G401.6 (cell line): ENCODE results near the gene SHISA6.
"Not testable (repeated sequence)": the region's sequence is repeated elsewhere in the genome, so short reads cannot be mapped to it uniquely, and the experiment has no call there.

ENCODE experiments used
- FAIRE-seq: peaks from 2 replicates; lab custom pipeline; 2012; peaks lifted over from hg19 to GRCh38; lab: Jason Lieb, UNC

Gene SHISA6

DNA sequence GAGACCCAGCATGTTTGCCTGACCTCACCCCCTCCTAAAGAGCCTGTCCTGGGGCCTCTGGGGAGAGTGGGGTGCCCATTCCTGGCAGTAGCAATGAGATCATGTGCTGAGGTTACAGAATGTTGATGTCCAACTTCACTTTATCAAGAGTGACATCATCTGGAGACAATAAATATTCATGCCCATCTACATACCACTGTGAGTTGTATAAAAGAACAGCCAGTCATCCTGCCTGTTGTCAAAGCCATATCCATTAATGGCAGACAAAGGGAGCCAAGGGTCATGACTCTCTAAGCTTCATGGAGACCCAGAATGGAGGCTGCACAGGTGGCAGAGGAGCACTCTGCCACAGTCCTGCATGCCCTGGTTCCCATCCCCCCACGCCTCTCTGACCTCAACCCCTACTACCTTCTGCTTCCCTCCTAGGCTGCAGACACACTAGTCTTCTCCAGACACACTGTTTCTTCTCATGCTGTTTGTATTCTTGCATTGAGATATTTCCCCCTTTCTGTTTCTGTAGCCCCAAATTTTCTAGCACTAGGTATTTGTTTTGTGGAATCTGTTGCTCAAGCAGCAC lies 27.1 kb downstream of the SHISA6 start:
- FAIRE-seq = no peak

DNA sequence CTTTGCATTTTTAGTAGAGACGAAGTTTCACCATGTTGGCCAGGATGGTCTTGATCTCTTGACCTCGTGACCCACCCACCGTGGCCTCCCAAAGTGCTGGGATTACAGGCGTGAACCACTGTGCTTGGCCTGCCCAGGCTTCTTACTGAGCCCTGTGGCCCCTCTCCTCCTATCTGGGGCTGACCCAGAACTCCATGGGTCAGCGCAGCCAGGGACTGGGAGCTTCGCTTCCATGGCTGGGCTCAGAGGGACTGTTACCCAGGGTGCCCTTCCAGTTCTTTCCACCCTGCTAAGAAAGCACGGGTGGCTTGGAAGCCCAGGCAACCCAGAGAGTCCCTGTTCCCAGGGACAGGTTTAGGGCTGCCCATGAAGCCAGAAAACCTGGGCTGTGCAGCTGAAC lies 28.2 kb downstream of the SHISA6 start:
- no peak for FAIRE-seq

DNA sequence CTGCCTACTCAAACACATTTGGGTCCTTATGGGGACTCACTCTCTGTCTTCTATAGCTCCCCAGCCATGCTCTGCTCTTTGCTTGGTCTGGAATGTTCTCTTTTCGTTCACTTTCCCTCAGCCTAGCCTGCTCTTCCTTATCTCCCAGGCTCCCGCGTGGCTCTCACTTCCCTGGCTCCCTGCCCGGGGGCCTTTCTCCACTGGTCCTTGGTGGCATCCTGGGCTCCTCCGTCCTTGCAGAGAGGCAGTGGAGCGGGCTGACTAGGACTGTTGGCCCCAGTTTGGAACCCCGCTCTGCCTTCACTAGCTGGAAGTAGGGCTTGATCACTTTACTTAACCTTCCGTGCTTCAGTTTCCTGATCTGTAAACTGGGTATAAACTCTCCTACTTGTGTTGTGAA lies 31.2 kb downstream of the SHISA6 start:
- FAIRE-seq = no peak

DNA sequence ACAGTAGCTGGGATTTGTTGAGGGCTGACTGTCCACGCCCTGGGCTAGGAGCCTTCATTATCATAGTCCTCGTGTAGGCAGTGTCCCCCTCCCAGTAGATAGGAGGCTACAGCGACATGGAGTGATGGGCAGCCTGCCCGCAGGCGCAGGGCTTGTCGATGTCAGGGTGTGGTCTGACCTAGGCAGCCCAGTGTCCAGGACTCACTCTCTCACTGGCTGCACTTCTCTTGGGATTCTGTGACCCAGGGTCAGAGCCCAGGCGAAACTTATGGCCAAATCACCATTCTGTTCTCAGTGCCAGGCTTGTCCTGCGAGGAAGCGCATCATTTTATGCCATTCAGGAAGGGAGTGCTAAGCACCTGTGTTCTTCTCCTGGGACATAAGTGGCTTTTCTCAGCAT lies 32.6 kb downstream of the SHISA6 start:
- FAIRE-seq = no peak

DNA sequence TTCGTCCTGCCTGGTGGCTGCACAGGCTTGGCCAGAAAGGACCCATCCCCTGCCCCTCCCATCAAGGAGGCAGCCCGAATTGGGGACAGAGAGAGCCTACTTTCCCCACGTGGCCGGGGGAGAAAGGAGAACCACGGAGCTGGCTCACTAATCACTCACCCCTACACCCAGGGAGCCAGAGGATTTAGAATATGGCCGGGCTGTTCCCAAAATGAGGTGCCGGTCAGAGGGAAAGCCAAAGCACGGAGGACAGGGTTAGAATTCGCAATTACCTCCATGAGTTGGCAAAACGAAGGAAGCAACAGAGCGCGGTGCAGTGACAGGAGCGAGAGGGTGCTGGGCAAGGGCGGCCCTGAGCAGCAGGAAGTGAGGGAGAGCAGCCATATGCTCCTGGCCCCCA lies 33.1 kb downstream of the SHISA6 start:
- no peak for FAIRE-seq

DNA sequence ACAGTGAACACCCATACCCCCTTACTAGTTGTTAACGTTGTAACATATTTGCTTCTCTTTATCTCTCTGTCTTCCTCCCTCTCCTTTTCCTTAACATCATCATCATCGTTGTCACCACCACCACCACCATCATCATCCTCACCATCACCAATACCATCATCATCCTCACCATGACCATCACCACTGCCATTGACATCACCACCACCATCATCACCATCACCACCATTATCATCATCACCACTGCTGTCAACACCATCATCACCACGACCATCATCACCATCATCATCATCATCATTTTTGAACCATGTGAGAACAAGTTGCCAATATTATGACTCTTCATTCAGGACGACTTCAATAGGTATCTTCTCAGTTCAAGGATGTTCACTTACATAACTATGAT lies 35.5 kb downstream of the SHISA6 start:
- no peak for FAIRE-seq

DNA sequence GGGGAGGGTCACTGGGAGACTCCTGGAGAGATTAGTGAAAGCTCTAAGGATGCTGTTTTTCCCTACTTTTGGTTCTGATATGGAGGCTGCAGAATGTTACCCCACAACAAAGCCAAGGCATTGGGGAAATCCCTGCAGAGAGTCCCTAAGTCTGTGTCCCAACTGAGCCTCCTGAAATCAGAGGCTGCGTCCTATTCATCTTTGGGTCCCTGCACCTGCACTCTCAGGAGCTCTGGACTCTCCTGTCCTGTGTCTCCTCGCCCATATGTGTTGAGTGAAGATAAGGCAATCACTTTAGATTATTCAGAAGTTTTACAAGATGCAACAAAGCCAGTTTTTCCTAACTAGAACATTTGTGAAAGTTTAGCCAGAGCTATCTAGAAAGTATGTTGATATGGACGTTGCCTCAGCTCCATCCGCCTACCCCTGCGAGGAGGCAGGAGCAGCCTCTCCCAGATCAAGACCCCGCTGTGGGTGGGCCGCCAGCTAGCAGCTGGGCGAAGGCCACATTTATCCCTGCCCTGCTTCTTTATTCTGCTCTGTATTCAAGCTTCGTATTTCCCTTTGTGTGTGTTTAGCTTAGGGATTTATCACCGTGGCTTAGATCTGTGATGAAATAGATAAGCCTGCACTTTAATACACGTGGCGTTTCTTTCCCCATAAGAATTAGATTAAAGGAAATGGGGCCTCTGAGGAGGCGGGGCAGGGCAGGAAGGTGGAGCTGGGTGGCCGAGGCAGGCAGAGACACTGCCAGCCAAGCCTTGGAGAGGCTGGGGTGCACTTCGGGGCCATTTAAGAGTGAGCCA lies 37.4 kb downstream of the SHISA6 start:
- no peak for FAIRE-seq

DNA sequence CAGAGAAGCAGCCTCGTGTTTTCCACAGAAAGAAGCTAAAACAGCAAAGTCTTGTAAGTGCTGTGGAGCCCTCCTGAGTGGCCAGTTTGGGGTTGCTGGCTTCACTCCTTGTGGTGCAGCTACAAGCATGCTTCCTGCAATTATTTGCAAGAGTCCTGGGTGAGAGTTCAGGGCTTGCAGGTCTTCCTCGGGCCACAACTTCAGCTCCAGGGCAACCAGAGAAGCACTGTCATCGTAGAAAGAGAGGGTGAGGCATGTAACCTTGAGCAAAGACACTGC lies 37.9 kb downstream of the SHISA6 start:
- FAIRE-seq = no peak

DNA sequence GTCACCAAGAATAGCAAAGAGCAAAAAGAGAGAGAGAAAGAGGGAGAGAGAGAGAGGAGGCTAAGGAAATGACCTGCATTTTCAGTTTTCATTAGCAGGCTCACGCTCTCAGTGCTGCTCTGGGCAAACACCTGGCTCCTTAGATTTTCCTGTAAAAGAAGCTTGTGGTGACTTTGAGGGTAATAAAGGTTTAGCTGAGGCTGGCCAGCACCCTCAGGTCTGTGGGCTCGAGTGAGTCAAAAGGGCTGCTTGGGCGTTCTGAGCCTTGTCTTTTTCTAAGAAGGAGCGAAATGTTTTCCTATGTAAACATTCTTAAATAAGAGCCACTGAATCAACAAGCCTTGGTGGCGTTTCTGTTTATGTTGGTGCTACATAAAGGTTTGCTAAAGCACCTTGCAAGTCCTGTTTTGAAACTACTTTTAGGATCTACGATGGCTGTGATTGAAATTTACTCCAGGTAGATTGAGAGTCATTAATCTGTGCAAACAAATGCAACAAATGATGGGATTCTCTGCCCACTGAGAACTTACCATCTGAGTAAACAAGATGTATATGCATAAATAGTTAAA lies 38.8 kb downstream of the SHISA6 start:
- FAIRE-seq = no peak

DNA sequence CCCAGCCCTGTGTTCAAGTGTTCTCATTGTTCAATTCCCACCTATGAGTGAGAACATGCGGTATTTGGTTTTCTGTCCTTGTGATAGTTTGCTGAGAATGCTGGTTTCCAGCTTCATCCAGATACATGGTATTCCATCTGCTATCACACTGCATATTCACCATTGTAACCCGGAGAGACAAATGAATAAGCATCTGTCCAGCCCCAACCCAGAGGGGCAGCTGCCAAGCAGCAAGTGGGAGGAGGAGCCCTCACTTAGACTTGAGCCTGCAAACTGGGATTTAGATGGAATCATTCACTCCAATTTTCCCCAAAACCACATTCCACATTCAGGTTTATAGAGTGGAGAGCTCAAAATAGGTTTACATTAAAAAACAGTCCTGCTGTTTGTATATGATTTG lies 41.6 kb downstream of the SHISA6 start:
- no peak for FAIRE-seq

DNA sequence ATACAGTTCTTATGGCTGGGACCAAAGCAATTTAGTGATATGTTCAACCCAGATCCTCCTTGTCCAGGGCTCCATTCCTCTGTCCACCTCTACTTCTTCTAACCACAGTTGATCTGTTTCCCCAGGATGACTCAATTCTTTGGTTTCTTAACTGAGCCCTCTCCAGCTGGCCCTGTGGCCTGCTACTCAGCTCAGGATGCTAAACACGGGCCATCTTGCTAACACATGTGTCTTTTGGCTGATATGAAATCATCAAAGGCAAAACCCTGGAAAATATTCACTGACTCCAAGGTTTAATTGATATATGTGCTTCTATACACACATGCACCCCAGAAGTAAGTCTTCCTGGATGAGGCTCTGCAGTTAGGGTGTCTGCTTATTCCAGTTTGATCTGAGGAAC lies 43.8 kb downstream of the SHISA6 start:
- no peak for FAIRE-seq

DNA sequence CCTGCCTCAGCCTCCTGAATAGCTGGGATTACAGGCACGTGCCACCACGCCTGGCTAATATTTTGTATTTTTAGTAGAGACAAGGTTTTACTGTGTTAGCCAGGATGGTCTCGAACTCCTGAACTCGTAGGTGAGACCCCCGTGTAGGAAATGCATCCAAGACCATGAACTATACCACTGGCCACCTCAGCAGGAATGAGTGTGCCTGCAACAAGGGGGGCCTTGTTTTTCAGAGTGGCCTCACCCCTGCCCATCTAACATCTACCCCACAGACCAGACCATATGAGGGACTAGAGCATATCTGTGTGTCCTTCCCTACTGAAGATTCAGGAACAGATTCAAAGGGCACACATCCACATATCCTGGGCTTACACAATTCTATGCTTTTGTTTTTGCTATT lies 44.9 kb downstream of the SHISA6 start:
- FAIRE-seq = no peak

DNA sequence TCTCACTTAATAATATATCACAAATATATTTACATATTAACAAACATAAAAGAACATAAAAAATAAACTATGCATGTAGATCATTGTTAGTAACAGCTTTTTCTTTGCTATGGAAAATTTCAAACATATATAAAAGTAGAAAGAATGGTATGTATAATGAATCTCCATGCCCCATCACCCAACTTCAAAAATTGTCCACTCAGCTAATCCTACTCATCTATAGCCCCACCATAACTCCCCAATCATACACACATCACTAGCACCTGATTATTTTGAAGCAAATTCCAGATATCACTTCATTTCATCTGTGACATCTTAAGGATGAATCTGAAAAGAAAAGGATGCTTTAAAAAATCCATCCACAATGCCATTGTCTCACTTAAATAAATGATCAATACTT lies 46.8 kb downstream of the SHISA6 start:
- no peak for FAIRE-seq

DNA sequence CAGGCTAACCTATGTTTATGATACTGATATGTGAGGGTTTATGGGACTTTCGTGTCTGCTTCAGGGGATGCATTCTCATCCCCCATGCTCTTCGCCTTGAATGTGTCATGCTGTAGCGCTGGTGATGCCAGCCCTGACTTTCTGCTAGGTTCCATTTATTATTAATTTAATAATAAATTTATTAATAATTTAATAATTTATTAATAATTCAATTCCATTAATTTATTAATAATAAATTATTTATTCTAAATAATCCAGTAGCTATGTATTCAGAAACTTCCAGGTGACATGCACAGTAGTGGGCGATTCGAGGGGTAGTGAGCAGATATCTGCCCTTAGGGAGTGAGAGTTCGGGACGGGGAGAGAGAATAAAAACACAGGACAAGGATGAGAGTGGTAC lies 49.8 kb downstream of the SHISA6 start:
- FAIRE-seq = no peak

DNA sequence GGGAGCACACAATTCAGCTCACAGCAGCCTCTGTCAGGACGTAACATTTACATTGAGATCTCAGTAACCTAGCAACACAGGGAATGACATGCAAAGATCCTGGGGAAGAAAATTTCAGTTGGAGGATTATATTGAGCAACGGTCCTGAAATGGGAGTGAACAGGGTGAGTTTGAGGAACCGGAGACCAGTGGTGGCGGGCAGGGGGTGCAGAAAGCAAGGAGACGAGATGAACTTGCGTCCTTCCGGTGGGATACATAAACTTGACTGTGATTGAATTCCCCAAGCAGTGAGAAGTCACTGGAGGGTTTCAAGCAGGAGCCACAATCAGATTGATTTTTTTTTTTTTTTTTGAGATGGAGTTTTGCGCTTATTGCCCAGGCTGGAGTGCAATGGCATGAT lies 51.5 kb downstream of the SHISA6 start:
- FAIRE-seq = no peak

DNA sequence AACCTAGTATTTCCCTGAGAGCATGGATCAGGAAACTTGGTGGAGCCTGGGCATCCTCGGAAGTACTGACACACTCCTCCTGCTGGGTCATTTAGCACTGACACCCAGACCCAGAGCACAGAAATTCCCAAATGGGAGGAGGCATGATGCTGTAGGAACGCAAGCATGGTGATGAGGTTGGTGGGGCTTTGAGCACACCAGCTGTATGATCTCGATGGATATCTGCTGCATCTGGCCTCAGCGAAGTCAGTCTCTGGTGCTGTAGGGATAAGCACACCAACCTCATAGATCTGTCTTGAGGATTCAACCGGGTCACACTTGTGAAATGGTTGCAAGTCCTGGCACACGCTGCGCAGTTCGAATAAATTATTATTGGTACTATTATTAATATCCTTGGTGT lies 52.5 kb downstream of the SHISA6 start:
- FAIRE-seq = no peak

DNA sequence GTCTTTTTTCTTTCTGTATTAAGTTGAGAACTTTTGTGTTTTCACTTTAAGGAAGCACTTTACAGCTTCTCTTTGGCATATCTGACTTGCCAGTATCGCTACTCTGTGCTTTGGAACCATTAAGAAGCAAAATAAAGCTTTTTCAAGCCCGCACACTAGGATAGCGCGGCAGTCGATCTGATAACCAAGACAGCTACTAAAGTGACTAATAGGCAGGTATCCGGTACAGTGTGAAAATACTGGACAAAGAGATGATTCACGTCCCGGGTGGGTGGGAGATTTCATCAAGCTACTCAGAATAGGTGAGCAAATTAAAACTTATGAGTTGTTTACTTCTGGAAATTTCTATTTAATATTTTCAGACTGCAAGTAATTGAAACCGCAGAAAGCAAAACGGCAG lies 53.8 kb downstream of the SHISA6 start:
- no peak for FAIRE-seq

DNA sequence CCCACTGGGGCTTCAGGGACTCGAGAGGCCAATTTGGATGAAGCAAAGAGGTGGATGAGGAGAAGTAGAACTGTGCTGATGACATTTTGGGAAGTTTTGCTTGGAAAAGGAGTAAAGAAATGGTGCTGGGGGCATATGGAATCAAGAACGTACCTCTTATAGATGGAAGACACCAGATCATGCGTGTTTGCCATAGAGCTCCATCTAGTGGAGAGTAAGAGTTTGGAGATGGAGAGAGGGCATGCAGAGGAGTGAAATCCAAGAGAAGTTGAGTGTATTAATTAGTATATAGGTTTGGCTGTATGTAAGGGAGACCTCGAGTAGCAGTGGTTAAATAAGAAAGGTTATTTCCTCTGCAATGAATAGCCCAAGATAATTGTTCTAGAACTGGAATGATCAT lies 56.0 kb downstream of the SHISA6 start:
- FAIRE-seq = no peak

DNA sequence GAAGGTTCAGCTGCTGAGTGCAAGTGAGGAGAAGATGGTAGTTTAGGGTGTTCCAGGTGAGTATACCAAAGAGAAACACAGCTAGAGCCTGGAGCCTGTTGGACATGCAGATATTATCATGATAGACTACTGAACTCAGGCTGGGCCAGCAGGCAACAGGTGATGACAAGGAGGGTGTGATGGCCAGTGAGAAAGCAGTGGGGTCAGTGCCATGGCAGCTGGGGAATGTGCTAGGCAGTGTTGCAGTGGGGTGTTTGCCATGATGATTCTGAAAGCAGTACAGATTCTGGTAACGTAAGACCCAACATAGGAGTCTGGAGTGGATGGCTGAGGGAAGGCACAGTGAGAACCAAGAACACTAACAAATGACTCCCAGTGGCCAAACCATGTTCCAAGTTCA lies 57.4 kb downstream of the SHISA6 start:
- FAIRE-seq = no peak

DNA sequence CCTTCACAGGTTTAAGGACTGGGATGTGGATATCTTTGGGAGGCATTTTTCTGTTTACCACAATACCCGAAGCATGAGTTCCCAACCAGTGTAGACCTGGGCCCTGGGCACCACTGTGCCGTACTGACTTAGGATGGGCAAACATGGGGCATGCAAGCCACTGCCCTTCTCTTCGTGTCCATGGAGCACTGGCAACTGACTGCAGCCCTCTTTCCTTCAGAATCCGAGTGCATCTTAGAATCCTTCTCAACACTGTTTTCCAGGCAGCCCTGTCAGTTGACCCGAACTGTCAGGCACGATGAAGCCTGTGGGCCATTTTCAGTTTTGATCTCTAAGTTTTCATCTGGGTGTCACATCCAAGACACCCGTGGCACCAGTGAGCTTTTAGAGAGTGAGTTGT lies 59.2 kb downstream of the SHISA6 start:
- FAIRE-seq = no peak

DNA sequence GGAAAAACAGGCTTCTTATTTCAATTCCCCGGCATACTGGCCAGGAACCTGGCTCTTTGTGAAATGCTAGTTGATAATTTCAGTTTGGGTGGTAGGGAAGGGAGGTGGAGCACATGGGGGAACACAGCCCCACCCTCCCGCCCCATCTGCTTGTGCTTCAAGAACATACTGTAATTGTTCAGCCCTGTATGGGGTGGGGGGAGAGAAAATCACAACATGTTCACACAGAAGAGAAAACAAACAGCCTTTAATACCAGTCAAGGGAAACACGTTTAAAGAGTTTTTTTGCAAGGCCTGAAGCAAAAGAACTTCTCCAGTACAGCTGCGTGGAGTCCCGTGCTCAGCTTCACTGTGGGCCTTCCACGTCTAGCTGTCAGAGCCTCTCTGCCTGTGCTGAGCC lies 59.7 kb downstream of the SHISA6 start:
- no peak for FAIRE-seq

DNA sequence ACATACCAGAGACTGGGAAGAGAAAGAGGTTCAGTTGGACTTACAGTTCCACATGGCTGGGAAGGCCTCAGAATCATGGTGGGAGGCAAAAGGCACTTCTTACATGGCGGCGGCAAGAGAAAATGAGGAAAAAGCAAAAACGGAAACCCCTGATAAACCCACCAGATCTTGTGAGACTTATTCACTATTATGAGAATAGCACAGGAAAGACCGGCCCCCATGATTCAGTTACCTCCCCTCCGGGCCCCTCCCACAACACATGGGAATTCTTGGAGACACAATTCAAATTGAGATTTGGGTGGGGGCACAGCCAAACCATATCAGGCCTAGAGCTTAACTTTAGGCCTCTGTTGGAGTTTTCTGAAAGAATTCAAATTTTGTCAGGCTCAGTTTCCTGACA lies 60.9 kb downstream of the SHISA6 start:
- not testable (repeated sequence) for FAIRE-seq

DNA sequence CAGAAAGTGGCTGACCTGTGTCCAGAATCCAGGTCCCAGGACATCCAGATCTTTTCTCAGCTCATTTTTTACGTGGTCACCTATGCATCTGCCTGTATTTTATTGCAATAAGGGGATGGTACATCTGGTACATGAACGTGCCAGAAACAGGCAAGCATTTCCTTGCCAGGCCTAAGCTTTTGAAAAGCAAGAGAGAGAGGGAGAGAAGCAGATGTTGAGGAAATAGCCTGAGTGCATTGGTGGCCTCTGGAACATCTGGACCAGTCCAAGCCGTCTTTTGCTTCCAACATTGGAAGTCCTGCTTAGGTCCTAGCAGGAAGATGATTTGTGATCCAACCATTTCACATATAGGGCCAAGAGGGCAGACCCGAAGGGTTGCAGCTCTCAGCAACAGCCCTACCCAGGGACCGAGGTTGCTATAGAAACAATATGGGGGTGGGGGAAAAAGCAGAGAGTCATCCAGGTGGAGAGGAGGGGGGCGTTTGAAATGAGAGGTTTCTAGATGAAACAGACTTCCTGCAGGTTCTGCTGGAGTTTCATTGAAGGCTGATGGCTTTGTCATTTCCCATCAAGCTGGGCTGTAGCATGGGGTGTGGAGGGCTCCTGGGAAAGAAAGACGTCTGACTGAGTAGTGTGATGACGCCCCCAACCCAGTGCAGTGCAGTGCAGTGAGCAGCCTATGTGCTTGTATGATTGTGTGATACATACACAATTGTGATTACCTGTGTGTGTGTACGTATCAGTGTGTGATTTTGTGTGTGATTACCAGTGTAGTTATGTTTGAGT lies 61.6 kb downstream of the SHISA6 start:
- FAIRE-seq = no peak
